Spleen (tissue), 11 donors: ENCODE data around the gene INHBB. TPM values are rescaled to one million over a fixed set of nuclear protein-coding genes. Genes with fewer than 3 reads are reported as not detected.
A peak's percentile ranks its signal among the peaks of the same experiment; 100 is the strongest.

ENCODE experiments used
- DNase-seq: peaks from one replicate; pipeline ENCODE4 v3.0.0-alpha.2; 2020
- H3K27ac ChIP-seq, 8 donors: fragments of 200-600 bp; sonication (generic) in 7 of 8; 1 replicate in 4 of 8; 2 replicates in 4 of 8; pipeline versions ENCODE4 v1.5.0 to v1.8.0; 2016 to 2021; ENCODE audit warnings: inconsistent platforms in 4 of 8, mild to moderate bottlenecking in 4 of 8, moderate library complexity in 1 of 8
- H3K27me3 ChIP-seq, 7 donors: fragments of 200-600 bp; sonication (generic) in 6 of 7; replicated peaks in 1 of 7; 1 replicate in 4 of 7; 2 replicates in 3 of 7; pipeline versions ENCODE4 v1.5.0 to v1.8.0; 2016 to 2021; ENCODE audit warnings: inconsistent platforms in 3 of 7, mild to moderate bottlenecking in 1 of 7
- H3K36me3 ChIP-seq, 6 donors: fragments of 200-600 bp; sonication (generic) in 5 of 6; 1 replicate in 4 of 6; 2 replicates in 2 of 6; pipeline versions ENCODE4 v1.5.0 to v1.8.0; 2016 to 2021; ENCODE audit warnings: inconsistent platforms in 2 of 6
- H3K4me1 ChIP-seq, 6 donors: fragments of 200-600 bp; sonication (generic) in 5 of 6; 1 replicate in 3 of 6; 2 replicates in 3 of 6; pipeline versions ENCODE4 v1.5.0 to v1.8.0; 2016 to 2021; ENCODE audit warnings: inconsistent platforms in 3 of 6
- H3K4me3 ChIP-seq, 8 donors: fragments of 200-600 bp; sonication (generic) in 7 of 8; 1 replicate in 4 of 8; 2 replicates in 4 of 8; pipeline versions ENCODE4 v1.5.0 to v1.8.0; 2016 to 2021; ENCODE audit warnings: inconsistent platforms in 4 of 8, mild to moderate bottlenecking in 4 of 8, moderate library complexity in 2 of 8
- H3K9me3 ChIP-seq, 8 donors: fragments of 200-600 bp; sonication (generic) in 7 of 8; 1 replicate in 4 of 8; 2 replicates in 4 of 8; pipeline versions ENCODE4 v1.5.0 to v1.8.0; 2016 to 2021; ENCODE audit warnings: inconsistent platforms in 4 of 8
- POLR2A ChIP-seq, 3 donors: fragments of 450-650 bp; IDR thresholded peaks; one replicate each; pipeline ENCODE4 v1.5.1; 2017; ENCODE audit warnings: antibody characterized with exemption in 3 of 3, mild to moderate bottlenecking in 1 of 3
- POLR2AphosphoS5 ChIP-seq, 3 donors: sonication (generic); formaldehyde crosslinking; IDR thresholded peaks; one replicate each; pipeline ENCODE4 v1.5.1; 2017; ENCODE audit warnings: antibody characterized with exemption in 3 of 3
- WGBS, 5 donors: extraction: QIAGEN DNeasy Blood & Tissue Kit in 3 of 5; methylation state at CpG; one replicate each; pipeline versions ENCODE4 v1.1.5 to v1.1.7; 2013 to 2018; 5-methylcytosine and 5-hydroxymethylcytosine counted together
- intact Hi-C: fragments of 100-400 bp; cut with DNase I; formaldehyde crosslinking; loops from one replicate; pipeline ENCODE4 v1.15.0; 2023; ENCODE audit warnings: low total_unique reads
- polyA plus RNA-seq, 3 donors: library from polyadenylated mRNA; stranded (reverse); fragments of 200-250 nt; gene quantifications; one replicate each; pipeline ENCODE4 v1.2.1, GENCODE V29; 2013
- total RNA-seq, 7 donors: library from RNA; depleted of rRNA in 3 of 7; stranded (reverse); fragments of >200 nt in 3 of 7; fragmentation: NEBNext Ultra II Directional in 4 of 7; extraction: Animal tissue kit (Norgen Biotek cat#: 25700) in 4 of 7; gene quantifications; one replicate each; pipeline versions ENCODE4 v1.1.0 to v1.2.1, GENCODE V29; 2016 to 2021
- TF ChIP-seq, protein P1 (sequence below), 11 experiments: fragments of 200-600 bp in 7 of 11; fragments of 450-650 bp in 4 of 11; sonication (generic) in 4 of 11; IDR thresholded peaks in 8 of 11; conservative IDR thresholded peaks in 3 of 11; 1 replicate in 7 of 11; 2 replicates in 4 of 11; pipeline versions ENCODE4 v1.4.0 to v1.8.0; 2016 to 2021; ENCODE audit warnings: antibody characterized with exemption in 11 of 11, inconsistent platforms in 4 of 11, mild to moderate bottlenecking in 1 of 11
- donor health status: healthy with polysubstance abuse.
- donor health status: DM: no; HTN: no; CAD: no; lungs with moderate emphysema.
- donor health status: DM: no; HTN: no; CAD: no.
- donor health status: Bipolar disorder and iron deficiency.
- donor health status: healthy.
- donor health status: DM: no; HTN: no; CAD: no.
- donor health status: DM: yes; HTN: yes; CAD: no.

Gene INHBB
- total and polyA plus RNA-seq, 10 donors: 0.26 to 1.5 (median 0.67) TPM

DNA sequence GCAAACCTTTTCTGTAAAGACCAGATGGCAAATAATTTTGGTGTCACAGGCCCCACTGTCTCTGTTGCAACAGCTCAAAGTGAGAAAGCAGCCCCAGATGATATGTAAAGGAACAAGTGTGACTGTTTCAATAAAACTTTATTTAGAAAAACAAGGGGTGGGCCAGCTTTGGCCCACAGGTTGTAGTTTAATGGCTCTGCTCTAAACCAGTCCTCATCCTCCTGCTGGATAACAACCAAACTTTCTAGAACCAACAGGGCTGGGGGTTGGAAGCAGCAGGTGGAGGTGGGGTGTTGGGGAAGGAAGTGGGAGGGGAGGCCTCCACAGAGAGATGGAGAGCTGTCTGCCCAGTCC, 28.8 kb upstream of the INHBB start:
- TF ChIP-seq POLR2A (IDR thresholded peaks at IDR 0.05) (no peak), POLR2AphosphoS5 (IDR thresholded peaks at IDR 0.05) (no peak)
- TF ChIP-seq, protein P1, sequence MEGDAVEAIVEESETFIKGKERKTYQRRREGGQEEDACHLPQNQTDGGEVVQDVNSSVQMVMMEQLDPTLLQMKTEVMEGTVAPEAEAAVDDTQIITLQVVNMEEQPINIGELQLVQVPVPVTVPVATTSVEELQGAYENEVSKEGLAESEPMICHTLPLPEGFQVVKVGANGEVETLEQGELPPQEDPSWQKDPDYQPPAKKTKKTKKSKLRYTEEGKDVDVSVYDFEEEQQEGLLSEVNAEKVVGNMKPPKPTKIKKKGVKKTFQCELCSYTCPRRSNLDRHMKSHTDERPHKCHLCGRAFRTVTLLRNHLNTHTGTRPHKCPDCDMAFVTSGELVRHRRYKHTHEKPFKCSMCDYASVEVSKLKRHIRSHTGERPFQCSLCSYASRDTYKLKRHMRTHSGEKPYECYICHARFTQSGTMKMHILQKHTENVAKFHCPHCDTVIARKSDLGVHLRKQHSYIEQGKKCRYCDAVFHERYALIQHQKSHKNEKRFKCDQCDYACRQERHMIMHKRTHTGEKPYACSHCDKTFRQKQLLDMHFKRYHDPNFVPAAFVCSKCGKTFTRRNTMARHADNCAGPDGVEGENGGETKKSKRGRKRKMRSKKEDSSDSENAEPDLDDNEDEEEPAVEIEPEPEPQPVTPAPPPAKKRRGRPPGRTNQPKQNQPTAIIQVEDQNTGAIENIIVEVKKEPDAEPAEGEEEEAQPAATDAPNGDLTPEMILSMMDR (IDR thresholded peaks at IDR 0.05 in 8 of 11, conservative IDR thresholded peaks at IDR 0.05 in 3 of 11): no peak
- no peak overlapping the region for H3K4me3 ChIP-seq
- H3K36me3 ChIP-seq: no peaks in the 10 kb centered on the region
- peaks cover 0 to 18% (median 0%) of the 10 kb centered on the region in 7 donors for H3K27me3 ChIP-seq
- H3K9me3 ChIP-seq: no peaks in the 10 kb centered on the region
- DNase-seq: peak; percentile 40
- H3K27ac ChIP-seq: no peak overlapping the region
- intact Hi-C loops: loop anchor here (10.0 kb wide), 1 partner anchor 202 kb away; no protein-coding TSS in a partner anchor
- peaks cover 5 to 55% (median 29%) of the 10 kb centered on the region in 6 donors for H3K4me1 ChIP-seq

DNA sequence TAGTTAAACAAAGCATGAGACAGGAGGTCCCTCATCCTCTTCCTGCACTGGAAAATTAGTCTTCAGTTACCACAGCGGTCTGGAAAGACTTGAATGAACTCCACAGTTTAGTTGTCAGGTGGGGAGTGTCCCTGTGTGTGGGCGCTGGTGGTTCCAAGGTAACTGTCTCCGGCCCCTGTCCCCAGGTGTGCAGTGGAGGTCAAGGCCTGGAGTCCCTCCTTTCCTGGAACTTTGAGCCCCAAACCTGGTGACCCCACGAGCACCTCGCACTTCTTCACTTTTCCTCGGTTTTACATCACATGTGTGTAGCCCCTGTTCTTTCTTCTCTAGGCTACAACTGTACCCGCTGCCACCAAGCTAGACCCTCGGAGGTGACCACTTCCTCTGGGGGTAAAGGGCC, 28.0 kb upstream of the INHBB start:
- intact Hi-C loops: loop anchor here (10.0 kb wide), 1 partner anchor 203 kb away; no protein-coding TSS in a partner anchor
- DNase-seq: peak; percentile 41
- no peak for TF ChIP-seq POLR2AphosphoS5 (IDR thresholded peaks at IDR 0.05)
- no peak for TF ChIP-seq POLR2A (IDR thresholded peaks at IDR 0.05)
- TF ChIP-seq, protein P1 (IDR thresholded peaks at IDR 0.05 in 8 of 11, conservative IDR thresholded peaks at IDR 0.05 in 3 of 11): no peak
- peaks cover under 1 to 48% (median 23%) of the 10 kb centered on the region in 6 donors for H3K4me1 ChIP-seq
- H3K9me3 ChIP-seq: no peaks in the 10 kb centered on the region
- no peaks in the 10 kb centered on the region for H3K36me3 ChIP-seq
- H3K4me3 ChIP-seq: no peak overlapping the region
- peaks cover 0 to 18% (median 0%) of the 10 kb centered on the region in 7 donors for H3K27me3 ChIP-seq
- H3K27ac ChIP-seq: no peak overlapping the region
- WGBS, 5 donors: 61 to 83% (median 74%) methylated on average over 8 of the region's 8 CpGs

DNA sequence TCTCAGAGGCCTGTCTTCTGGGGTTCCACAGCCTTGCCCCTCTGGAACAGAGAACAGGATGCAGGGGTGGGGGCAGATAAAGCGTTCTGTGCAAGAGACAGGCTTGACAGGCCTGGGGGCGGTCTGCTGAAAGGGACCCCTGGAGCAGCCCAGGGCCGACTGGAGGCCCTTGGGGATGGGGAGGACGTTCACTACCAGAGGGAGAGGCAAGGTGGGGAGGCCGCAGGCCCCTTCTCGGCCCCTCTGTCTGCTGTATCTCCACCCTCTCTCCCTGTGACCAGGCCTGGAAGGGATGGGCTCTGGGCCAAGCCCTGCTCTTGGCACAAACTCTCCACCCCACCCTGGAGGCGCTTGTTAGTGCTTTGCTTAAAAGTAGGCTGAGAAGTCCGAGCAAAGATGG, 27.3 kb upstream of the INHBB start:
- no peaks in the 10 kb centered on the region for H3K9me3 ChIP-seq
- no peak overlapping the region for H3K4me3 ChIP-seq
- peaks cover 0 to 41% (median 16%) of the 10 kb centered on the region in 6 donors for H3K4me1 ChIP-seq
- H3K36me3 ChIP-seq: no peaks in the 10 kb centered on the region
- H3K27me3 ChIP-seq: peaks cover 0 to 16% (median 0%) of the 10 kb centered on the region in 7 donors
- WGBS, 5 donors: 65 to 82% (median 71%) methylated on average over 8 of the region's 8 CpGs
- TF ChIP-seq POLR2A (IDR thresholded peaks at IDR 0.05) (no peak), POLR2AphosphoS5 (IDR thresholded peaks at IDR 0.05) (no peak)
- TF ChIP-seq, protein P1 (IDR thresholded peaks at IDR 0.05 in 8 of 11, conservative IDR thresholded peaks at IDR 0.05 in 3 of 11): no peak
- intact Hi-C loops: loop anchor here (10.0 kb wide), 1 partner anchor 204 kb away; no protein-coding TSS in a partner anchor
- no peak overlapping the region for H3K27ac ChIP-seq
- DNase-seq: peak; percentile 56

DNA sequence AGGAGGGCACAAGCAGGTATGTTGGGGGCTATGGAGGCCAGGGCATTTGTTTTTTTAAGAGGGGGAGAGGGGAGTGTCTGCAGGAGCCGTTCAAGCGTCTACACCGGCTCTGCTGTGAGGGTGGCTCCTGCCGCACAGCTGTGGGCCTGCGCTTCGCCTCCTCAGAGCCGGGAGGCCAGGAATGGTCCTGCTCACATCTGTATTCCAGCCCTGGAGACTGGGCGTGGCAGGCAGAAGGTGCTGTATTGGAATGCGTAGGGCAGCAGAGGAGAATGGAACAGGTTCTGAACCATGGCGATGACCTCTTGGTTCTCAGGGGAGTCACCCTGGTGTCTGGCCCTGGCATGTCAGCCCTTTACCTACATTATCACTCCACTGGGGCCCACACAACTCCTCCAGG, 26.8 kb upstream of the INHBB start:
- 88 to 92% (median 92%) methylated on average over 10 of the region's 10 CpGs for WGBS, 5 donors
- Histone ChIP-seq H3K36me3 (no peaks in the 10 kb centered on the region), H3K9me3 (no peaks in the 10 kb centered on the region), H3K4me3 (no peak overlapping the region), H3K27ac (peak overlapping the region in 1 of 8 donors; percentile 19), H3K27me3 (peaks cover 0 to 11% (median 0%) of the 10 kb centered on the region in 7 donors), H3K4me1 (peaks cover 0 to 36% (median 12%) of the 10 kb centered on the region in 6 donors)
- peak; percentile 73 for DNase-seq
- TF ChIP-seq, protein P1 (IDR thresholded peaks at IDR 0.05 in 8 of 11, conservative IDR thresholded peaks at IDR 0.05 in 3 of 11): no peak
- no peak for TF ChIP-seq POLR2AphosphoS5 (IDR thresholded peaks at IDR 0.05)
- intact Hi-C loops: loop anchor here (10.0 kb wide), 1 partner anchor 204 kb away; no protein-coding TSS in a partner anchor
